ENCODE results near the gene POU4F2.

- TF ChIP-seq, protein P1, sequence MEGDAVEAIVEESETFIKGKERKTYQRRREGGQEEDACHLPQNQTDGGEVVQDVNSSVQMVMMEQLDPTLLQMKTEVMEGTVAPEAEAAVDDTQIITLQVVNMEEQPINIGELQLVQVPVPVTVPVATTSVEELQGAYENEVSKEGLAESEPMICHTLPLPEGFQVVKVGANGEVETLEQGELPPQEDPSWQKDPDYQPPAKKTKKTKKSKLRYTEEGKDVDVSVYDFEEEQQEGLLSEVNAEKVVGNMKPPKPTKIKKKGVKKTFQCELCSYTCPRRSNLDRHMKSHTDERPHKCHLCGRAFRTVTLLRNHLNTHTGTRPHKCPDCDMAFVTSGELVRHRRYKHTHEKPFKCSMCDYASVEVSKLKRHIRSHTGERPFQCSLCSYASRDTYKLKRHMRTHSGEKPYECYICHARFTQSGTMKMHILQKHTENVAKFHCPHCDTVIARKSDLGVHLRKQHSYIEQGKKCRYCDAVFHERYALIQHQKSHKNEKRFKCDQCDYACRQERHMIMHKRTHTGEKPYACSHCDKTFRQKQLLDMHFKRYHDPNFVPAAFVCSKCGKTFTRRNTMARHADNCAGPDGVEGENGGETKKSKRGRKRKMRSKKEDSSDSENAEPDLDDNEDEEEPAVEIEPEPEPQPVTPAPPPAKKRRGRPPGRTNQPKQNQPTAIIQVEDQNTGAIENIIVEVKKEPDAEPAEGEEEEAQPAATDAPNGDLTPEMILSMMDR (IDR thresholded peaks at IDR 0.05) = no peak
- no peak for TF ChIP-seq ZFX (IDR thresholded peaks at IDR 0.05; ENCODE audit: borderline replicate concordance)
These were observed 3.9 kb upstream of the POU4F2 start for GRCh38 chr4:146634825-146635224.

Data from 22Rv1 (cell line).